Lower lobe of right lung (tissue), 2 donors: ENCODE measurements around the gene TBCEL. TPM values are rescaled to one million over a fixed set of nuclear protein-coding genes. Genes with fewer than 3 reads are reported as not detected.
"Not testable (repeated sequence)": the region's sequence is repeated elsewhere in the genome, so short reads cannot be mapped to it uniquely, and the experiment has no call there.

Experiments
- ATAC-seq, 2 donors: fragments of 200-7000 bp; cut with Tn5 transposase; one replicate each; pipeline ENCODE4 v1.9.1; 2020 to 2022; ENCODE audit warnings: mild to moderate bottlenecking in 2 of 2, moderate library complexity in 2 of 2
- DNase-seq: peaks from one replicate; pipeline ENCODE4 v3.0.0-alpha.2; 2020
- H3K27ac ChIP-seq: fragments of 200-600 bp; one replicate; pipeline ENCODE4 v1.8.0; 2022
- H3K27me3 ChIP-seq: fragments of 200-600 bp; one replicate; pipeline ENCODE4 v1.8.0; 2022; ENCODE audit warnings: low read depth
- H3K36me3 ChIP-seq: fragments of 200-600 bp; one replicate; pipeline ENCODE4 v1.8.0; 2022; ENCODE audit warnings: mild to moderate bottlenecking
- H3K4me1 ChIP-seq: fragments of 200-600 bp; one replicate; pipeline ENCODE4 v1.8.0; 2022
- H3K4me3 ChIP-seq: fragments of 200-600 bp; one replicate; pipeline ENCODE4 v1.8.0; 2022; ENCODE audit warnings: mild to moderate bottlenecking
- H3K9me3 ChIP-seq: fragments of 200-600 bp; one replicate; pipeline ENCODE4 v1.8.0; 2022
- intact Hi-C: fragments of 100-400 bp; cut with DNase I; formaldehyde crosslinking; loops from one replicate; pipeline ENCODE4 v1.11.0; 2022
- total RNA-seq: library from RNA; stranded (reverse); fragmentation: NEBNext Ultra II Directional; extraction: Animal tissue kit (Norgen Biotek cat#: 25700); gene quantifications from one replicate; pipeline ENCODE4 v1.2.1, GENCODE V29; 2021
- TF ChIP-seq, protein P1 (sequence below): fragments of 200-600 bp; IDR thresholded peaks from one replicate; pipeline ENCODE4 v1.8.0; 2022; ENCODE audit warnings: antibody characterized with exemption, mild to moderate bottlenecking
- donor health status: DM: no; HTN: yes; CAD: no; lungs with severe emphysema.

The TBCEL gene
- total RNA-seq, 1 donor from 2014 or later, result 38.7 TPM

DNA sequence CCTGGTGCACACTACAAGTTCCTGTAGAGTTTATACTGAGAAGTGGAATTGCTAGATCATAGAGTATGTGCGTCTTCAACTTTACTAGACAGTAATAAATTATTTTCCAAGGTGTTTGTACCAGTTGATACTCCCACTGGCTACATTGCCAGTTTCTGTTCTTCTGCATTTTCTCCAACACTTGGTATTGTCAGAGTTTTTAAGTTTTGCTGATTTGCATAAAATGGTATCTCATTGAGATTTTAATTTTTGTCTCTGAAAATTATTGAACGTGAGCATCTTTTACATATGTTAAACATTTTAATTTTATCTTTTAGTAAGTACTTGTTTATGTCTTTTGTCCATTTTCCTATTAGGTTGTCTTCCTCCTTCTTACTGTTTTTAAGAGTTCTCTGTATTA, 7.3 kb downstream of the TBCEL start:
- no peak for ATAC-seq
- Histone ChIP-seq H3K4me3 (no peak overlapping the region), H3K27ac (no peak overlapping the region), H3K27me3 (no peaks in the 10 kb centered on the region), H3K4me1 (peaks cover 23% of the 10 kb centered on the region), H3K36me3 (no peaks in the 10 kb centered on the region), H3K9me3 (no peaks in the 10 kb centered on the region)
- TF ChIP-seq, protein P1, sequence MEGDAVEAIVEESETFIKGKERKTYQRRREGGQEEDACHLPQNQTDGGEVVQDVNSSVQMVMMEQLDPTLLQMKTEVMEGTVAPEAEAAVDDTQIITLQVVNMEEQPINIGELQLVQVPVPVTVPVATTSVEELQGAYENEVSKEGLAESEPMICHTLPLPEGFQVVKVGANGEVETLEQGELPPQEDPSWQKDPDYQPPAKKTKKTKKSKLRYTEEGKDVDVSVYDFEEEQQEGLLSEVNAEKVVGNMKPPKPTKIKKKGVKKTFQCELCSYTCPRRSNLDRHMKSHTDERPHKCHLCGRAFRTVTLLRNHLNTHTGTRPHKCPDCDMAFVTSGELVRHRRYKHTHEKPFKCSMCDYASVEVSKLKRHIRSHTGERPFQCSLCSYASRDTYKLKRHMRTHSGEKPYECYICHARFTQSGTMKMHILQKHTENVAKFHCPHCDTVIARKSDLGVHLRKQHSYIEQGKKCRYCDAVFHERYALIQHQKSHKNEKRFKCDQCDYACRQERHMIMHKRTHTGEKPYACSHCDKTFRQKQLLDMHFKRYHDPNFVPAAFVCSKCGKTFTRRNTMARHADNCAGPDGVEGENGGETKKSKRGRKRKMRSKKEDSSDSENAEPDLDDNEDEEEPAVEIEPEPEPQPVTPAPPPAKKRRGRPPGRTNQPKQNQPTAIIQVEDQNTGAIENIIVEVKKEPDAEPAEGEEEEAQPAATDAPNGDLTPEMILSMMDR, result no peak
- intact Hi-C loops, result no loop called here
- no peak for DNase-seq

DNA sequence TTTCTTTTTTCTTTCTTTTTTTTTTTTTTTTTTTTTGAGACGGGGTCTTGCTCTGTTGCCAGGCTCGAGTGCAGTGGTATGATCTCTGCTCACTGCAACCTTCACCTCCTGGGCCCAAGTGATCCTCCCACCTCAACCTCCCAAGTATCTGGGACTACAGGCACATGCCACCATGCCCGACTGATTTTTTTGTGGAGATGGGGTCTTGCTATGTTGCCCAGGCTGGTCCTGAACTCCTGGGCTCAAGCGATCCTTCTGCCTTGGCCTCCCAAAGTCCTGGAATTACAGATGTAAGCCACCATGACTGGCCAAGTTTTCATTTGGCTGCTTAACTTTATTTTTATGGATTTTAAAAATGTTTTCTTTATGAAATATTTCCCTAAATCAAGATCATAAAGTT, 7.7 kb downstream of the TBCEL start:
- ATAC-seq, H3K27ac ChIP-seq, H3K27me3 ChIP-seq, intact Hi-C loops, DNase-seq, H3K9me3 ChIP-seq, H3K36me3 ChIP-seq, H3K4me3 ChIP-seq: not testable (repeated sequence)
- peaks cover 23% of the 10 kb centered on the region for H3K4me1 ChIP-seq

DNA sequence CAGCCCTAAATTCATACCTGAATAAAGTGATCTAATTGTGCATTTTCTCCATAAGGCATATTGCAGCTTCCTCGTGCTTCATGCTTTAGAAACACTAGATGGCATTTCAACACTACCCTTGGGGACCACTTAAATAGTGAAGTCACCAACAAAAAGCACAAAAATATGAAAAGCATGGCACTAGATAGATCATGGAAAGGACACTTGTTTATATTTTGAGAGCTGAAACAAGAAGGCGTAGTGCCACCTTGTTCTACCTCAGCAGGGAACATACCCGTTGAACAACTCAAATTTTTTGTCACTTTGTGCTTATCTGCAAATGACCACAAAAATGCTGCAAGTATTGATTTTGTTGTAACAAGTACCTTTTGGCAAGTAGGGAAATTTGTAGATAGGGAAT, 8.6 kb downstream of the TBCEL start:
- intact Hi-C loops, result no loop called here
- Histone ChIP-seq H3K4me3 (no peak overlapping the region), H3K4me1 (peaks cover 23% of the 10 kb centered on the region), H3K9me3 (no peaks in the 10 kb centered on the region), H3K27me3 (no peaks in the 10 kb centered on the region), H3K36me3 (no peaks in the 10 kb centered on the region), H3K27ac (no peak overlapping the region)
- TF ChIP-seq, protein P1, result peak; percentile 27
- DNase-seq, result no peak
- peak; percentile 94 to 95 for ATAC-seq

DNA sequence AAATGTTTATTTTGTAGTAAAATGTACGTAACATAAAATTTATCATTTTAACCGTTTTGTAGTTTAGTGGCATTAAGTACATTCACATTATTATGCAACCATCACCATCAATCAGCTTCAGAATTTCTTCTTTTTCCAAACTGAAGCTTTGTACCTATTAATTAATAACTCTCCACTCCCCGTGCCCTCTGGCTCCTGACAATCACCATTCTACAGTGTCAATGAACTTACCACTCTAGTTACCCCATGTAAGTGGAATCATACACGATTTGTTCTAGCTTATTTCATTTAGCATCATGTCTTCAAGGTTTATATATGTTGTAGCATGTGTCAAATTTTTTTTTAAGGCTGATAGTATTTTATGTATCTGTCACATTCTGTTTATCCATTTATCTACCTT, 9.7 kb downstream of the TBCEL start:
- H3K4me3 ChIP-seq, result no peak overlapping the region
- TF ChIP-seq, protein P1, result no peak
- H3K27me3 ChIP-seq, result no peaks in the 10 kb centered on the region
- DNase-seq (no peak), ATAC-seq (no peak)
- H3K27ac ChIP-seq, result no peak overlapping the region
- H3K9me3 ChIP-seq, result no peaks in the 10 kb centered on the region
- no peaks in the 10 kb centered on the region for H3K36me3 ChIP-seq
- H3K4me1 ChIP-seq, result peaks cover 25% of the 10 kb centered on the region
- intact Hi-C loops, result no loop called here

GRCh38 chr11:121035169-121035755, 11.4 kb downstream of the TBCEL start:
- ATAC-seq, result no peak
- DNase-seq, result no peak
- Histone ChIP-seq H3K27me3 (no peaks in the 10 kb centered on the region), H3K36me3 (no peaks in the 10 kb centered on the region), H3K9me3 (no peaks in the 10 kb centered on the region), H3K4me3 (no peak overlapping the region), H3K4me1 (peaks cover 34% of the 10 kb centered on the region), H3K27ac (no peak overlapping the region)
- intact Hi-C loops, result no loop called here
- TF ChIP-seq, protein P1, result no peak

DNA sequence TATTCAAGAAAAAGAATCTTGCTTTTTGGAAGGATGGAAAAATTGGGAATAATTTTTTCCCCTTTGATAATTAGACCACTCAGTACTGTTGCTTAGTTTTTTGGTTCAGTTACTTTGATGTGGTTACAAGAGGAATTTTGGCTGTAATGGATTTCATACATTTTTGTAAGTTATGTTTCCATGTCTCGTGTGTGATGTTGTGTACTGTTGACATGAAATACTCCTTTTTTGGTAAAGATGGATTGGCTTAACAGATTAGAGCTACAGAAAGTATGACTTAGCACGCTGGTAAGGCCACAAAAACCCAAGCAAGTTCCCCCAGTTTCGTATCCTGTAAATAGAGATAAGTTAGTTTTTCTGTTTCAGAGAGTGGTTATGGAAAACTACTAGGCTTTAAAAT, 11.9 kb downstream of the TBCEL start:
- no peak overlapping the region for H3K4me3 ChIP-seq
- no peak for DNase-seq
- TF ChIP-seq, protein P1, result no peak
- no peak overlapping the region for H3K27ac ChIP-seq
- no peak for ATAC-seq
- intact Hi-C loops, result no loop called here
- H3K4me1 ChIP-seq, result peaks cover 34% of the 10 kb centered on the region
- no peaks in the 10 kb centered on the region for H3K27me3 ChIP-seq
- H3K36me3 ChIP-seq, result no peaks in the 10 kb centered on the region
- H3K9me3 ChIP-seq, result no peaks in the 10 kb centered on the region
